Panc1 (cell line): ENCODE data around the gene PRM3. TPM values are rescaled to one million over a fixed set of nuclear protein-coding genes. Genes with fewer than 3 reads are reported as not detected.

ENCODE experiments used
- ATAC-seq: fragments of 200-7000 bp; cut with Tn5 transposase; 2 replicates; pipeline ENCODE4 v1.9.1; 2020; ENCODE audit warnings: mild to moderate bottlenecking, moderate library complexity
- BruUV-seq: library from RNA; stranded (reverse); fragments of 400-500 nt; replicated peaks from 2 replicates; lab custom pipeline; 2021; lab: Mats Ljungman, UMichigan
- CTCF ChIA-PET: fragments of 300-600 bp; sonication (Branson Sonifier 250); formaldehyde crosslinking; loops from one replicate; lab custom pipeline; 2022; ENCODE audit warnings: antibody characterized with exemption; lab: Charles Lee
- POLR2A ChIA-PET: fragments of 300-600 bp; sonication (Branson Sonifier 250); formaldehyde crosslinking; loops from one replicate; lab custom pipeline; 2022; ENCODE audit warnings: antibody characterized with exemption; lab: Charles Lee
- DNase-seq: peaks from one replicate; pipeline ENCODE4 v3.0.0-alpha.2; 2010; ENCODE audit warnings: low read depth, low spot score
- H3K27ac ChIP-seq: 2 replicates; pipeline ENCODE4 v1.5.1; 2011; ENCODE audit warnings: mild to moderate bottlenecking, low read length, inconsistent platforms
- H3K27me3 ChIP-seq: fragments of 200-500 bp; sonication (Bioruptor generic); 2 replicates; pipeline ENCODE4 v1.6.0; 2014; ENCODE audit warnings: low read length, inconsistent platforms; ENCODE audit not compliant: control insufficient read depth, insufficient read depth
- H3K36me3 ChIP-seq: fragments of 200-500 bp; sonication (Bioruptor generic); 2 replicates; pipeline ENCODE4 v1.5.1; 2014; ENCODE audit warnings: inconsistent platforms, mild to moderate bottlenecking, low read length, moderate library complexity; ENCODE audit not compliant: control insufficient read depth, insufficient read depth
- H3K4me1 ChIP-seq: 2 replicates; pipeline ENCODE4 v1.5.1; 2011; ENCODE audit warnings: inconsistent platforms, mild to moderate bottlenecking, low read length, moderate library complexity; ENCODE audit not compliant: control insufficient read depth, insufficient read depth
- H3K4me3 ChIP-seq, 2 experiments: 2 replicates each; pipeline ENCODE4 v1.5.1; 2011 to 2012; ENCODE audit warnings: low read depth in 2 of 2, low read length in 2 of 2, mild to moderate bottlenecking in 2 of 2, inconsistent platforms in 1 of 2, moderate library complexity in 1 of 2
- H3K9me3 ChIP-seq: fragments of 200-500 bp; sonication (Bioruptor generic); 2 replicates; pipeline ENCODE4 v1.5.1; 2014; ENCODE audit warnings: low read depth, mild to moderate bottlenecking, inconsistent platforms, low read length, moderate library complexity; ENCODE audit not compliant: control insufficient read depth, insufficient read depth
- CTCF ChIP-seq: fragments of 450-650 bp; IDR thresholded peaks from 2 replicates; pipeline ENCODE4 v1.5.1; 2017; ENCODE audit warnings: mild to moderate bottlenecking
- POLR2AphosphoS5 ChIP-seq: IDR thresholded peaks from 2 replicates; pipeline ENCODE4 v1.6.1; 2012; ENCODE audit warnings: mild to moderate bottlenecking, low read depth, low read length, moderate library complexity
- SIN3A ChIP-seq: IDR thresholded peaks from 2 replicates; pipeline ENCODE4 v1.6.1; 2012; ENCODE audit warnings: low read depth, mild to moderate bottlenecking, low read length, moderate library complexity, borderline replicate concordance; ENCODE audit not compliant: insufficient read depth
- TCF7L2 ChIP-seq: IDR thresholded peaks from 2 replicates; pipeline ENCODE4 v1.6.1; 2011; ENCODE audit warnings: mild to moderate bottlenecking, low read depth, low read length, inconsistent platforms
- in situ Hi-C: cut with HindIII; loops from 2 replicates; pipeline ENCODE4 v1.10.0; 2016; ENCODE audit warnings: low sequenced_read_pairs, low pct_unique_long_range_greater_than_20kb
- intact Hi-C: fragments of 100-400 bp; cut with micrococcal nuclease; formaldehyde crosslinking; loops from one replicate; pipeline ENCODE4 v1.10.0; 2022; ENCODE audit not compliant: unreplicated experiment
- total RNA-seq: library from RNA; stranded (reverse); gene quantifications from one replicate; pipeline ENCODE4 v1.2.1, GENCODE V29; 2021; ENCODE audit not compliant: unreplicated experiment
- TF ChIP-seq, protein P1 (sequence below), 2 experiments: IDR thresholded peaks; 2 replicates each; pipeline ENCODE4 v1.6.1; 2011 to 2012; ENCODE audit warnings: low read depth in 2 of 2, control low read depth in 1 of 2, low read length in 1 of 2, mild to moderate bottlenecking in 1 of 2, moderate library complexity in 1 of 2; ENCODE audit not compliant: insufficient read depth in 1 of 2

The PRM3 gene
- total RNA-seq, 1 experiment from 2014 or later, result not detected

GRCh38 chr16:11274964-11275363, 1.5 kb upstream of the PRM3 start:
- H3K4me1 ChIP-seq, result peaks cover 9% of the 10 kb centered on the region
- TF ChIP-seq SIN3A (no peak), TCF7L2 (no peak)
- TF ChIP-seq, protein P1, sequence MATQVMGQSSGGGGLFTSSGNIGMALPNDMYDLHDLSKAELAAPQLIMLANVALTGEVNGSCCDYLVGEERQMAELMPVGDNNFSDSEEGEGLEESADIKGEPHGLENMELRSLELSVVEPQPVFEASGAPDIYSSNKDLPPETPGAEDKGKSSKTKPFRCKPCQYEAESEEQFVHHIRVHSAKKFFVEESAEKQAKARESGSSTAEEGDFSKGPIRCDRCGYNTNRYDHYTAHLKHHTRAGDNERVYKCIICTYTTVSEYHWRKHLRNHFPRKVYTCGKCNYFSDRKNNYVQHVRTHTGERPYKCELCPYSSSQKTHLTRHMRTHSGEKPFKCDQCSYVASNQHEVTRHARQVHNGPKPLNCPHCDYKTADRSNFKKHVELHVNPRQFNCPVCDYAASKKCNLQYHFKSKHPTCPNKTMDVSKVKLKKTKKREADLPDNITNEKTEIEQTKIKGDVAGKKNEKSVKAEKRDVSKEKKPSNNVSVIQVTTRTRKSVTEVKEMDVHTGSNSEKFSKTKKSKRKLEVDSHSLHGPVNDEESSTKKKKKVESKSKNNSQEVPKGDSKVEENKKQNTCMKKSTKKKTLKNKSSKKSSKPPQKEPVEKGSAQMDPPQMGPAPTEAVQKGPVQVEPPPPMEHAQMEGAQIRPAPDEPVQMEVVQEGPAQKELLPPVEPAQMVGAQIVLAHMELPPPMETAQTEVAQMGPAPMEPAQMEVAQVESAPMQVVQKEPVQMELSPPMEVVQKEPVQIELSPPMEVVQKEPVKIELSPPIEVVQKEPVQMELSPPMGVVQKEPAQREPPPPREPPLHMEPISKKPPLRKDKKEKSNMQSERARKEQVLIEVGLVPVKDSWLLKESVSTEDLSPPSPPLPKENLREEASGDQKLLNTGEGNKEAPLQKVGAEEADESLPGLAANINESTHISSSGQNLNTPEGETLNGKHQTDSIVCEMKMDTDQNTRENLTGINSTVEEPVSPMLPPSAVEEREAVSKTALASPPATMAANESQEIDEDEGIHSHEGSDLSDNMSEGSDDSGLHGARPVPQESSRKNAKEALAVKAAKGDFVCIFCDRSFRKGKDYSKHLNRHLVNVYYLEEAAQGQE (IDR thresholded peaks at IDR 0.05; ENCODE audit: insufficient read depth in 1 of 2, low read depth in 2 of 2, low read length in 1 of 2), result no peak
- H3K27ac ChIP-seq, result no peak overlapping the region
- no peaks in the 10 kb centered on the region for H3K36me3 ChIP-seq
- BruUV-seq, result no TSS peak
- no peak overlapping the region for H3K4me3 ChIP-seq
- in situ Hi-C loops, result no loop called here
- intact Hi-C loops, result no loop called here
- ChIA-PET CTCF (no interaction called here), POLR2A (no interaction called here)
- H3K9me3 ChIP-seq, result no peaks in the 10 kb centered on the region
- no peaks in the 10 kb centered on the region for H3K27me3 ChIP-seq
- DNase-seq (no peak), ATAC-seq (no peak)

- ATAC-seq, result peak; percentile 23; the same call in 1 of the 2 replicates
- Histone ChIP-seq H3K36me3 (no peaks in the 10 kb centered on the region), H3K4me3 (no peak overlapping the region), H3K4me1 (peaks cover 9% of the 10 kb centered on the region), H3K9me3 (no peaks in the 10 kb centered on the region), H3K27ac (no peak overlapping the region; the same call in 1 of the 2 replicates), H3K27me3 (no peaks in the 10 kb centered on the region)
- ChIA-PET CTCF (interaction anchor here (0.8 to 1.5 kb wide), 2 partner anchors 18 to 24 kb away, joined by 3 to 4 read pairs; partner anchors contain the start of gene SOCS1), POLR2A (no interaction called here)
- no peak for TF ChIP-seq SIN3A
- DNase-seq, result no peak
- in situ Hi-C loops (no loop called here), intact Hi-C loops (no loop called here)
- no TSS peak for BruUV-seq
These were observed 394 bp upstream of the PRM3 start for GRCh38 chr16:11273721-11274324.

DNA sequence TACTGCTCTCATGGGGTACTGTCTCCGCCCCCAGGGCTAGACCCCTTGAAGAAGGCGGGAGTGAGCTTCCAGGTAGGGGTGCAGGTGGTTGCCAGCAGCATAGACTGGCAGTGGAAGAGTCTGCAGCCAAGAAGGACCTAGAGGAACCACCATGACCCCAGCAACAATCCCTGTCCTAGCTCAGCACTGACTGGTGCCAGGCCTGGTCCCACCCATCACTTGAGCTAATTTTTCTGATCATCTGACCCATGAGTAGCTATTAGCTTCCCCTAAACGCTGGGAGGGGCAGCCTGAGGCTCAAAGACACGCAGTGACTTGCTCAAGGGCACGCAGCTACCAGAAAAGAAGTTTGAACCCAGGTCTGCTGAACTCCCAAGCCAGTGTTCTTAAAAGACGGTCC, 945 bp downstream of the PRM3 start:
- H3K4me1 ChIP-seq, result peaks cover 9% of the 10 kb centered on the region
- DNase-seq (no peak), ATAC-seq (0 out of 2 replicates have a peak, but pooled peaks have one; percentile 13)
- H3K9me3 ChIP-seq, result no peaks in the 10 kb centered on the region
- no TSS peak for BruUV-seq
- H3K36me3 ChIP-seq, result no peaks in the 10 kb centered on the region
- H3K27me3 ChIP-seq, result no peaks in the 10 kb centered on the region
- intact Hi-C loops, result no loop called here
- in situ Hi-C loops, result no loop called here
- ChIA-PET CTCF (no interaction called here), POLR2A (no interaction called here)
- no peak for TF ChIP-seq CTCF
- no peak for TF ChIP-seq SIN3A
- no peak for TF ChIP-seq TCF7L2
- TF ChIP-seq, protein P1 (IDR thresholded peaks at IDR 0.05; ENCODE audit: insufficient read depth in 1 of 2, low read depth in 2 of 2, low read length in 1 of 2), result no peak
- TF ChIP-seq POLR2AphosphoS5, result no peak
- no peak overlapping the region for H3K4me3 ChIP-seq
- no peak overlapping the region for H3K27ac ChIP-seq
